Stimulated activated CD4-positive, alpha-beta T cell treated with anti-CD3 and anti-CD28 coated beads, Interleukin-4, amount 100 ng/mL, for 1 hour (primary cell): ENCODE results near the gene LMCD1.
A peak's percentile ranks its signal among the peaks of the same experiment; 100 is the strongest.

Experiments used
- DNase-seq: peaks from one replicate; pipeline ENCODE4 v3.0.0-alpha.2; 2020

Gene LMCD1

DNA sequence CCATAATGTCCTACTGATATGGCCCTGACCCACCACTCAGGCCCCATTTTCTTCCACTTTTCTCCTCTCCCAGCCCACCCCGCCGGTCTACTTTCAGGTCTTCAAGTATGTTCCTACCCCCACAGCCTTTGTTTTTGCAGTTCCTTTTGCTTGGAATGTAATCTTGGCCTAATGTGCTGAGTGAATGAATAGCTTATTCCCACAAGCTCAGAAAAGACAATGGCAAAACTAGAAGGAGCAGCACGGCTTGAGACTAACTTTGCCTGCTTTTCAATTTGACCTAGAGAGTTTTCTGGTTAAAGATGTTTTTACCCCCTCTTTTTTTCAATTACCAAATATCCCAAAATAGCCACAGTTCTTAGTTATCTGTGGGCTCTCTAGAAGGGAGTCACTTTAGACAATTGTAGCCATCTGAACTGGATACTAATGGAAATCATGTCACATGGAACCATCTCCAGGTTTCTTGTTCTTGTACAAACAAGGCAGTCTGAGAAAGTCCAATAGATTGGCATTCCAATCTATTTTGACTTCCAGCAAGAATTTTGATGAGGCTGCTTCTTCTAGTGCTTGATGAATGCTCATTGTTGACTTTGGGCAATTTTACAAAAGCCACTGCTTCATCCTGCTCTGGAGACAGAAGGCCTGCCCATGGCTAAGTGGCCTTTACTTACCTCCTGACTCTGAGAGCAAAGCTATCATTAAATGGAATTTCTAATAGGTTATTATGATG lies 16.3 kb upstream of the LMCD1 start:
- no peak for DNase-seq

DNA sequence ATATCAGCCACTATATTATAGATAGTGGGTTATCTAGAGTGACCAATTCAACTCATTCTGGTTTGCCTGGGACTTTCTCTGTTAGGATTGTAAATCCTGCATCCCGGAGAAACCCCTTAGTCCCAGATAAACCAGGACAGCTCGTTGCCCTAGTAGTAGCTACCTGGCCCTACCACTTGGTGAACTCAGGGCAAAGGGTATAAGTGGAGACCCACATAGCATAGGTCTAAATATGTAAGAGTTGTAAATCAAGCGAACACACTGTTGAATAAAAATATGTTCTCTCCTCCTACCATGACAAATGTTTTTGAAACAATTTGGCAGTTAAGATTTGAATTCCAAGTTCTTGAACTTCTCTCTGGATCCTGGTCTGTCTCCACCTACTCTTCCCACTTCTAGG lies 15.7 kb upstream of the LMCD1 start:
- DNase-seq = no peak

DNA sequence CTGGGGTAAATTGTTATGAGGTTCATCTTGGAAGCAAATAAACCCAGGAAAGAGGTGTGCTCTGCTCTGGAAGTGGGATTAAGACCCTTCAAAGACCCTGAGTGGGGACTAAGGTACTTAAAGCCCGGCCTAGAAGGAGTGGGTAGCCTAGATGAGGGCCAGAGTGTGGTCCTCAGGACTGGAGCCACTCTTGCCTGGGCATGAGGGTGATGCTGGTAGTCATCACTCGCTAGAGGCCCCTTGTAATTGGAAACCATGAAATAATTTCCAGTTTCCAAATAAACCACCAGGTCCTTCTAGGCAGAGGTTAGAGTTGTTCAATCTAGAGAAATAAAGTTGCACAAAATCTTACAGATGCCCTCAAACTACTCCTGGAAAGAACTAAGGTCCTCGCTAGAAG lies 15.2 kb upstream of the LMCD1 start:
- no peak for DNase-seq

DNA sequence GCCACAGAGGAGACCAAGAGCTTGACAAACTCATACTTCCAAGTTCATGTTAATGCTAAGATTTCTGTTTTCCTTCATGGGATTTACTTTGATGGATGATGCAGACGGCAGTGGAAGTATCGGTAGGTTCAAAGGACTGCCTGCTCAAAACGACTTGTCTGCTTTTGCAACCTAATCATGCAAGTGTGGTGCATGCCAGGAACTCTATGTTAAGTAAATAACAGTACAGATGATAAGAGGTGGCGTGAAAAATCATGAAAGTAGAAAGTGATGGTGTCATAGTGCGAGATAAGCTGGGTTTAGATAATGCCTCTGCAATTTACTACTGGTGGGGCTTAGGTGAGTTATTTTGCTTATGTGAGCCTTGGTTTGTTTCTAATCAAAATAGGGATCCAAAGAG lies 14.7 kb upstream of the LMCD1 start:
- no peak for DNase-seq

DNA sequence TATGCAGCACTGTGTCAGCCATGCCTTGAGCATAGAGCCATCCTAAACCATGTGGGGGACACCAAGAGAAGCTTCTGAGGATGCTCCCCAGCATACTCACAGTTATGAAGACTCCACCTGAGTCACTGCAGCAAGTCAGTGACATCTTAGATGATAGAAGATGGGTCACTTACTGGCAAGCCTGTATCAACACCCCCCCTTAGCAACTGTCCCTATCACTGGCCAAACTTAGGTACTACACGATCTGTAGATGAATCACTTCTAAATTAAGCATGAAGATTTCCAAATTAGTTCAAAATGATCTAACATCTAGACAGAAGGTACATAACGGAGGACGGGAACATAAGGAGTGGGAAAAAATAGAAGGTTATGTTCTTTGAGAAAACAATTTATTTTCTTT lies 13.2 kb upstream of the LMCD1 start:
- DNase-seq = no peak

DNA sequence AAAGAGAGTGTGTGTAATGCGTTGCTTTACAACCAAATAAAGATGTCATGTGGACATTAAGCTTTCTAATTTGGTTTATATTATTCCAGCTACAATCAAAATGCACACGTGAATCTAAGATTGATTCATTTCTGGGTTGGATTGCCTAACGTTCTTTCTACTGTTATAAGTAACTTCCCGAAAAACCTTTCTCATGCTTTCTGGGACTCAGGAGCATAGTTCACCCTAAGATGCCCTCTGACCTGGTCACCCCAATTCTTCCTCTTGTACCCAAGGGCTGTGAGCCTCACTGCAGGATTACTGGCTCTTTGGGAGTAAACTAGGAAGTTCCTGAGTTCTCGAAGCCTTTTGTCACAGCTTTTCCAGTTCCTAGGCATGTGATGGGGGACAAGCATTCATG lies 12.7 kb upstream of the LMCD1 start:
- no peak for DNase-seq

DNA sequence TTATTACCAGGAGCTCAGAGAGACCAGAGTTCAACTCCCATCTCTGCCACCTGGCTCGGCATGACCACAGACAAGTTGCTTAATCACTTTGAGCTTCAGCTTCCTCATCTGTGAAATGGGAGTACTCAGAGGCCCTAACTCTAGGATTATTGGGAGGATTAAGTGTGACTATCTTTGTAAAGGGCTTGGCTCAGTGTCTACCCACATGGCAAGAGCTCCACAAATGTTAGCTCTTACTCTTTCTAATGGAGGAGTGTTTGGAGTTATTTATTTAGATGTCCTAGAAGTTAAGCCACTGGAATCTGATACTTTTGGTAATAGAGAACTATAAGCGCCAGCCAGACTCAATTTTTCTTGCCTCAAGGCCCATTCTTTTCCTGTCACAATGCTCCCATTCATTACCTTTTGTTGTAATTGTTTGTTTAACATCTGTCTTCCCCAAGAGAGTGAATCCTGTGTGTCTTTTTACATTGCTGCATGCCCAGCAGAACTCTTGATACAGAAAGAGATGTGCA lies 12.3 kb upstream of the LMCD1 start:
- no peak for DNase-seq

DNA sequence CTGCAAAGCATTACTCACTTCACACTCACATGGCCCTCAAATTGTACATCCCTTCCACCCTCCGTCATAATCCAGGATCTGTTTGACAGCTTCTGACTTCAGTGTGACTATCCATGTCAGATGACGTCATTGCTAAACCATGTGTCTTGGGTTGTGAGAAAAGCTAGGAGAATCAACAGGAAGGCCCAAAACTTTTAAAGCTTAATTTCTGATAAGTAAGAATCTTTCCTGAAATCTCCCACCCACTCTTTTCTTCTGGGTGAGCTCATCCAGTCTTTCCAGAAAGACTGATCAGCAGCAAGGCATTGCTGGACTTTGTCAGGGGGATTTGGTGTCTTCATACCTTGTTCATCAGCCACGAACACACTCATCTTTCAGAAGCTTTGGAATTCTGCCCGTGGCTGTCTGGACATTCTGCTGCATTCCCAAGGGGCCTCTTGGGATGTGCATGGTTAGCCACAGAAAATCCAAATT lies 11.5 kb upstream of the LMCD1 start:
- DNase-seq = no peak

DNA sequence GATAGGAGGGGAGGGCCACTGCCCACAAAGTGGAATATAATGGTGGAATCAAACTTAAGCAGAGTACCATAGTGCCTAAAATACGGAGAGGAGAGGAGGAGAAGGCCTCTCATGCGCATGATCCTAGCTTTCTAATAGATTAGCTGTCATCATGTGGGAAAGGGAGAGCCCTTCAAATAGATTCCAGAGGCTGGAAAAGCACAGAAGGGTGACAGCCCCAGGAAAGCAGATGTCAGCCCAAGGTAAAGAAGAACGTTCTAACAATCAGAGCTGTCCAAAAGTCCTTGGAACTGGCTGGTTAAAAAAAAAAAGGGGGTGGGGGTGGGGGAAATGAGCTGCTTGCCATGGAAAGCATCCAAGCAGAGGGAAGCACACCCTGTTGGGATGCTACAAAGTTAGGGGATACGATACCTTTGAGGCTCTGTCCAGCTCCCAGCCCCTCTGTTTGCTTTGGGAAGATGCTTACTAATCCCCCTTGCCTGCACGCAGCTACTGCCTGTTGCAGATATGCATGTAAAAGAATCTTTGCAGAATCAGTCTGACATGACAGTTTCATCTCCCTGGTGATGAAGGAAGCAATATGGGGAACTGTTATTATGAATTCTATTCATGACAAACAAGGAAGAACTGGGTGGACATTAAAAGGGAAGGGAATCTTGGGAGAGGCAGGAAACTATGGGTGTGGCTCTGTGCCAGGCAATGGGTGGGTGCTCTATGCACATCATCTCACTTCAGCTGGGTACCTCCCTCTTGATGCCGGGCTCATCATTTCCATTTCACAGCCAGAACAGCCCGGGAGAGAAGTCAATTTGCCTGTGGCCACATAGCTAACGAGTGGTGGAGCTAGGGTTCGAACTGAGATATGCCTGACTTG lies 10.1 kb upstream of the LMCD1 start:
- DNase-seq = no peak

DNA sequence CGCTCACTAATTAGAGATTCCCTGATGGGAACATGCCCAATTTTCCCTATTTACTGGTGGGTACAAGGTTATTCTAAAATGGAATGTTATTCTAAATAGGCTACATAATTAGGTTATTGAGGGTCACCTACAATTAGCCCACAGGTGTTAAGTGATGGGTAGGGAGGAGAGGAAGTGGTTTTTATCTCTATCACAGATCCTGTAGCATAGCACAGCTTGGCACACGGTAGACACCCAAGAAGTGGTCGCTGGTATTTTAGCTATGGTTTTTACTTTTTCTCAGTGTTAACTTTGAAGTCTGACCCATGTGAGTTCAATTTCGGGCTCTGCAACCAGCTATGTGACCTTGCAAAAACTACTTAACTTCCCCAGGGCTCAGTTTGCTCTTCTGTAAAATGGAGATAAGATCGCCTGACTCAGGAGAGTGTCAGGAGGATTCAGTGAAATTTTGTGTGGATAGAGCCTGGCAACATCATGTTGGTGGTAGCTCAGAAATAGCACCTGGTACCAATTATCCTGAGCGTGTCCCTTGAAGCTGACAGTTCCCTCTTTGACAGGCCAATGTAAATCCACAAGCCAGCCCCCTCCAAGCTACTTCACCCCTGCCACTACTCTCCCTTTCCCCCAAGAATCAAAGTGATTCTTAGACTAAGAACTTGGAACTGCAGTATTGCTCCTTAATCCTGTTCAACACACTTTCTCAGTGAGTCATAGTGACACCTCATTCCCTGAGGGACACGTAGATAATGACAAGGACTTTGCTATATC lies 8.7 kb upstream of the LMCD1 start:
- no peak for DNase-seq

DNA sequence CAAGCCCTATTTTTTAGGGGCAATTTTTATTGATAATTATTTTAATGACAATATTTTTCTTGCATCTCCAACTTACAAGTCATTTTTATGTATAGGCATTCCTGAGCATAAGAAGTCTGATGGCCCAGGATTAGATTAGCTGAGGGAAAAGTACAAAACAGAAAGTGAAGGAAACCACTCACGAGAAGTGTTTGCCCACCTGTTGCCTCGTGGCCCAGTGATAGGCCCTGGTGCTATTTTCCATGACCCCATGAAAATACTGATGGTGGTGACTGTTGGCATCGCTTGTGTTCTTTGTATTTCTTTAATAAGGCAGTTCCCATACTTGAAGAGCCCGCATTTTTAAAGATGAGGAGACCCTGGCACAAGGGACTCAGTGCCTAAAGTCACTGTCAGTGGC lies 7.9 kb upstream of the LMCD1 start:
- no peak for DNase-seq

DNA sequence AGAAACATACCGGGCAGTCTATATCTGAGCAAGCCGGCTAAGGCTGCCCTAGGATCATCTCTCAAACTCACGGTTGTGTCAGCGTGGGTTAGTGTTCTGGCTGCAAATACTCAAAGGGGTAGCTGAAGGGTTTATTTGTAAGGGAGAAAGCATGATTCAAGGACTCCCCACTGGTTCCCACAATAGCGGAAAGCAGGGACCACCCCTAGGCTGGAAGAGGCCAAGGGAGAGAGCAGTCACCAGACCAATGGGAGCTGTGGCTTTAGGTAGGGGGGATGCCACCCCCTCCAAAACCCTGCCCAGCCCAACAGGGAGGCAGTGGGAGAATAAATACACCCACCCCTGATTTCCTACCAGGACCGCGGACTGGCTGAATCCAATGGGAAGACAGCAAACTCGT lies 7.3 kb upstream of the LMCD1 start:
- DNase-seq = no peak

DNA sequence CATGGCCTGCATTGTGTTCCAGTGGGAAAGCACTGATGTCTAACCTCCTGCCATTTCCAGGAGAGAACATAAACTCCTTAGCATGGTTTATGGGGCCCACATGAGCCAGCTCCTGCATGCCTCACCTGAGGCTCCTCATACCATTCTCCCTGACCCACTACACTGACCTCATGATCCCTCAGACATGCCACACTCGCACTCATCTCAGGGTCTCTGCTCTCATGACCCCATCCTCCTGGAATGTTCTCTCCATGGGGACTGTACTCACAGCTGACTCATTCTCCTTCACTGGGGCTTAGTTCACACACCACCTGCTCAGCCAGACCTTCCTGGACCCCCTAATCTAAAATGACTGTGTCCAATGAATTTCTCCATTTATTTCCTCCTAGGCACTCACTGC lies 4.0 kb upstream of the LMCD1 start:
- no peak for DNase-seq

DNA sequence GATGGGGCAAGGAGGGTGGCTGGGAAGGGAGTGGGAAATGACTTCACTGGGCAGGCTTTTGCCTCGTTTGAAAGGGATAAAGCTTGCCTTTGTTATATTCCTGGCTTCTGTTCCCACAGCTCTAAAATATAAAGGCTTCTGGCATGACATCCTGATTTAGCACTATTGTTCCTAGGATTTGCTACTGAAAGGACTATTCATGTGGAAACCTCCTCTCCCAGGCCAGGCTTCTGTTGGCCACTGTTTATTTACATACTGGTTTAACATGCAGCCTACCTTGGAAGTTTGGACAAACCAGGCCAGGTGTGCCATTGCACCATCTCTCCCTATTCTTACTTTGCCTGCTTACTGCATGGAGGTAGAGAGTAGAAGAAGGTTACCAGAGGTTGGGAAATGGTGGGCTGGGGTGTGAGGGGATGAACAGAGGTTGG lies 2.4 kb upstream of the LMCD1 start:
- no peak for DNase-seq

DNA sequence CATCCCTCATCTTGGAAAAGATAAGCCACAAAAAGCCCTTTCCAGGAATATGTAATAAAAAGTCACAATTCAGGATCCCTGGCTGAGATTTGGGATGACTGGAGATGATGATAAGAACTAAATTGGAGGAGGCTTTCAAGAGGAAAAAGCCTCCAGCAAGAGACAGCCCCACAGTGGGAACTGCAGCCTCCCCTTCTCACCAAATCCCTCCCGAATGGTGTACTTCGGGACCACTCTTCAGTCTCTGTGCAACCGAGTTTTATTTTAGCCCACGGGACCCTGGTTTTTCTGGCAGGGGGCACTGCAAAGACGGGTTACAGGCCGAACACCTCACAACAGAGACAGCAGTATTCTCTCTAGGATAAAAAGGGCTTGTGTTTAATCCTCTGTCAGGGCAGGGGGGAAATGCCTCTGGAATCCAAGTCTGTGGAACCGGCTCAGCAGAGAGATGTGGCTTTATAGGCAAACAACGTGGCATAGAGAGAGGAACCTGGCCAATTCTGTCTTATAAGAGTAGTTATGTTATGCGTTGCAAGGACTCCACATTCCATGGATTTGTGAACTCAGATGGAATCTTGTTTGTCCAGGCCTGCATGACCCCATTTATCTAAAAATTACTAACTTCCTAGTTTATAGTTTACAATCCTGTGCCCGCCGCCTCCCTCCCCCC lies 1.2 kb upstream of the LMCD1 start:
- DNase-seq = no peak

DNA sequence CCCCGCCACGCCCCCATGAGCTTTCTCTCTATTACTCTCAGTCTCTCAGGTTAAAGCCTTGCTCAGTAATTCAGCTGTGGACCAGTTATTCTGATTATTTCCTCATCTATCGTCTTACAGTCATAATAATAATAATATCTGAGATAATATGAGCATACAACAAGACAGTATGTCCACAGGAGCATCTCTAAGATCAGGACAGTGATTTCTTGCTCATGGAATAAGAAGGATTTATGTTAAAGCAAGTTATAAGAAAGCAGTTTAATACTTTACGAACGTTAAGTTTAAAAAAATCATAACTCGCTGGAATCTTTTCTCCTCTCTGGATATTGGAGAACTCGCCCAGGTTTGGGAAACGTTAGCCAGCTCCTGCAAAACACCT lies 643 bp upstream of the LMCD1 start:
- no peak for DNase-seq

DNA sequence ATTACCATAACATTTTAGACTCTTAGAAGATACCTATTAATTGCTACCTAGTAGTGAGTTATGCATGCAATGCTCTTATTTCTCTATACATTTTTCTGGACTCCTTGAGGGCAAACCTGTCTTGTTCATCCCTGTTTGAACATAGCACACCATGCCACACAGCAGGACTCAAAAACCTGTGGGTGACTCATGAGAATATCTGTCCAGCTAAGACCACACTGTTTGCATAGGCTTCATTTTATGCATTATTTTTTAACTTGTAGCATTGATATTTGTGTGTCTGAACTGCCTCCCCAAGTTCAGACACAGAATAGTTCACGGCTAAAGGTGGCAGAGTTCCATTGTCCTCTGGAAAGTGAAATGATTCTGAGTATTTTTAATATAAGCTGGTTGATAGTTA lies 1.8 kb downstream of the LMCD1 start:
- DNase-seq = no peak

DNA sequence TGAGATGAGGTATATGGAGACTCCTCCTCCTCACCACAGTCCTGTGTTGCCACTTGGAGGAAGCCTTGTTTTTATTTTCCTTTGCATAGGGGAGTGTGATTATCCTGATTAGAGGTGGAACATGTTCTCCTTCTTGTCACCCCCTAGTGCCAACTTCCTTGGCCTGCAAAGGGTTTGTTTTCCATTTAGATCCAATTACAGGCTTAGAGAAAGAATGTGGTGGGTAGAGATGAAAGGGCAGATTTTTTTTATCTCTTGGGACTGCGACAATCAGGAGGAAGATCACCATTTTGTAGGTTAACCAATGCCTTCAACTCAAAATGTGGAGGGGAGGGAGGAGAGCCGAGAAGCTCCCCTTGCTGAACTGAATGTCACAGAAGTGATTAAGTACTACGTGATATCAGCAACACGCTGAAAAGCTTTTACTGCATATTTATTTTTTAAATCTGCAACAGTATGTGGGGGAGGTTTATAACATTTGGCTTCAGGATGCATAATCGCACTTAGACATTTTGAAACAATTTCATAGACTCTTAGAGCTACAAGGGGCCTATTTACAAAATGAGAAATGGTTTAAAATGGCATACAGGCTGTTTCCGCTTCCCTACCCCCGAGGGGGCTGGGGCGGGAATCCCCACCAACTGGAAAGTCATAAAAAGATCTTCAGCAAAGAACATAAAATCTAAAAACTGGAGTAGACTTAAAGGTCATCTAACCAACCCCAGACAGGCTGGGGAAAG lies 2.4 kb downstream of the LMCD1 start:
- DNase-seq = peak; percentile 3

DNA sequence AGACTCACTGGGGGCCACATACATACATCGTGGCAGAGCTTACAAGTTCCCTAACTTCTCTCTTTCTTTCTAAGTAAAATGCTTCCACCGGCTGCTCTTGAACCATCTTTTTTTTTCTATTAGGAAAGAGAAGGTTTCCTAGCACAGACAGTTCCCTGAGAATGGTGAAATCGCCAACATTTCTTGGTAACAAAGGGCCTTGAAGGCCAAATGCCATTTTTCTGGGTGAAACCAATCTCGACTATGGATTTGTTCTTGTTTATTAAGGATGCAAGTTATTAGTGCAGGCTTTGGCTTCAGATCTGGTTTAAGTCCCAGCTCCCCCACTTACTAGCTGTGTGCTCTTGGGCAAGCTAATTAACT lies 3.0 kb downstream of the LMCD1 start:
- DNase-seq = no peak

DNA sequence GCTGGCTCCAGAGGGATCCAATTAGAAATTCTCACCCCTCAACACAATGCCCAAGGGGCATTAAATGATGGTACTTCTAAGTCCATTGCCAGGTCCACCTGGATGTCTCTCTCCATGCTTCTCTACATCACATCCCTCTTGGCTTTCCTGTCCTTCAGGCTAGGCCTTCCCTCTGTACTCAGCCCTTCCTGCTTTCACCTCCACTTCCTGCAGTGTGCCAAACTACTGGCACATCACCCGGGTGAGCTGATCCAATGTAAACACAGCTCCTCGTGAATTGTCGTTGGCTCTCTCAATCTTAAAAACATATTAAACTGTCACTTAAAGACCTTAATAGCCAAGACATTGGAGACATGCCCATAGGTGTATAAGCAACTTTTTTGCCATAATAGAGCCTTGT lies 4.0 kb downstream of the LMCD1 start:
- no peak for DNase-seq

DNA sequence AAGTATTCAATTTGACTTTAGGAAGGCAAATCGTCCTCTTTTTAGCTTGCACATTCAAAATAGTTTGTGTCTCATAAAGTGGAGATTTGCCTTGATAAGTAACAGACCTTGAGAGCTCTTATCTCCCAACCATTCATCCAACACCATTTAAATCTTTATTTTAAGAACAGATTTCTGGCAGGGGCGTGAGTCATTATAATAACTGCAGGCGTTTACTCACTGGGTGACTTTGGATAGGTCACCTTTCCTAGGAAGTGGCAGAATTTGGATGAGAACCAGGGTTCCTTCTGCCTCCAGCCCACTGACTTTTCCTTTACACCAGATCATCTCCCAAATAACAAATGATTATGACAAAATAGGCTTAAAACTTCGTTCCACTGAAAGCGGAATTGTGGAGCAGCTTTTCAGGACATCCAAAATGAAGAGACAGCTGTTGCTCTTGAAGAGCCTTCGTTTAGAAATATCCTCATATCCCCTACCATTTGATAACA lies 5.0 kb downstream of the LMCD1 start:
- no peak for DNase-seq

DNA sequence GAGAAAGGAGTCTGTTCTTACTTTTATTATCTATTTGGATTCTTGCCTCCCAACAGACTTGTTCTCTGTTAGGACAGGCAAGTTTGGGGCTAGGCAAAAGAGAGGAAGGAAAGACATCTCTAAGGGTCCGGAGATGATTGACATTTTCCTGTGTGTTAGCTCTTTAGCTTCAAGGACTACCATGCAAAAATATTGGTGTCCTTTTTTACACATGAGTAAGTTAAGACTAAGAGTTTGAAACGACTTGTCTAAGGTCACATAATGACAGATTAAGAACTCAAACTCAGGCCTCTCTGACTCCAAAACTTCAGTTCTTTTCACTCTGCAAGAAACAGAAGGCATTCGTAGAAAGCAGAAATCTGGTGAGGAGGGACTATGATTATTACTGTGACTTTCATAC lies 5.9 kb downstream of the LMCD1 start:
- no peak for DNase-seq
